ENCODE measurements around the gene DOHH.

DNA sequence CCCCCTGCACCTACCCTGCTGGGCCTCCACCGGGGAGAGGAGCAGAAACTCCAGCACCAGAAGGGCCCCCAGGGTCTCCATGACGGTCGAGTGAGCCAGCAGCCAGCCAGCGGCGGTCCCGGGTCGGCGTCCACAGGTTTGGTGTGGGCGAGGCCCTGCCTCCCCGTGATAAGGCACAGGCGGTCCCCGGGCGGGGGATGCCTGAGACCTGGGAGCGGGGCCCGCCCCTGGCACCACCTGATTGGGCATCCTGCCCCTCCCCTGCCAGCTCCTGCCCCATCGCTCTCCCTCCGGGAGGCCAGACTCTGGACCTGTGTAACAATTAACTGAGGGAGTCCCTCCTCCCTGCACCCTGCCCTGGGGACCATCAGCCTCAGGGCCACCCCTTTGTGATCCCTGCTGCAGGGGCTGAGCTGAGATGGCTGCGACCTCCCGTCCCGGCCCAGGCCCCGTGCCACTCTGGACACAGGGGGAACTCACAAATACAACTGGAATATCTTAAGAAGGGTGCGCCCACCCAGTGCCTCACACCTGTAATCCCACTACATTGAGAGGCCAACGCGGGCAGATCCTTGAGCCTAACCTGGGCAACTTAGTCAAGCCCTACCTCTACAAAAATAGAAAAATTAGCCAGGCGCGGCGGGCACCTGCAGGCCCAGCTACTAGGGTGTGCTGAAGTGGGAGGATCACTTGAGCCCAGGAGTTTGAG, 19.9 kb downstream of the DOHH start, which contains the start of gene SMIM24:
- TF ChIP-seq, protein P1, sequence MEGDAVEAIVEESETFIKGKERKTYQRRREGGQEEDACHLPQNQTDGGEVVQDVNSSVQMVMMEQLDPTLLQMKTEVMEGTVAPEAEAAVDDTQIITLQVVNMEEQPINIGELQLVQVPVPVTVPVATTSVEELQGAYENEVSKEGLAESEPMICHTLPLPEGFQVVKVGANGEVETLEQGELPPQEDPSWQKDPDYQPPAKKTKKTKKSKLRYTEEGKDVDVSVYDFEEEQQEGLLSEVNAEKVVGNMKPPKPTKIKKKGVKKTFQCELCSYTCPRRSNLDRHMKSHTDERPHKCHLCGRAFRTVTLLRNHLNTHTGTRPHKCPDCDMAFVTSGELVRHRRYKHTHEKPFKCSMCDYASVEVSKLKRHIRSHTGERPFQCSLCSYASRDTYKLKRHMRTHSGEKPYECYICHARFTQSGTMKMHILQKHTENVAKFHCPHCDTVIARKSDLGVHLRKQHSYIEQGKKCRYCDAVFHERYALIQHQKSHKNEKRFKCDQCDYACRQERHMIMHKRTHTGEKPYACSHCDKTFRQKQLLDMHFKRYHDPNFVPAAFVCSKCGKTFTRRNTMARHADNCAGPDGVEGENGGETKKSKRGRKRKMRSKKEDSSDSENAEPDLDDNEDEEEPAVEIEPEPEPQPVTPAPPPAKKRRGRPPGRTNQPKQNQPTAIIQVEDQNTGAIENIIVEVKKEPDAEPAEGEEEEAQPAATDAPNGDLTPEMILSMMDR (conservative IDR thresholded peaks at IDR 0.05 in 1 of 2, IDR thresholded peaks at IDR 0.05 in 1 of 2; ENCODE audit: extremely low read depth in 1 of 2, insufficient read depth in 1 of 2, low read depth in 1 of 2, low read length in 2 of 2): no peak
- TF ChIP-seq EZH2 (IDR thresholded peaks at IDR 0.05; ENCODE audit: borderline replicate concordance, low read length): no peak
